GM23338 (cell line): ENCODE data around the gene RNF151. TPM values are rescaled to one million over a fixed set of nuclear protein-coding genes. Genes with fewer than 3 reads are reported as not detected.

Source experiments
- ATAC-seq: fragments of 200-7000 bp; cut with Tn5 transposase; 3 replicates; pipeline ENCODE4 v1.9.1; 2020
- DNase-seq: peaks from one replicate; pipeline ENCODE4 v3.0.0-alpha.2; 2015; ENCODE audit warnings: low spot score
- H2AFZ ChIP-seq: fragments of 200-600 bp; sonication (generic); 2 replicates; pipeline ENCODE4 v1.8.0; 2016; ENCODE audit warnings: antibody characterized with exemption, mild to moderate bottlenecking, moderate library complexity
- H3F3A ChIP-seq: fragments of 200-600 bp; sonication (generic); replicated peaks from 2 replicates; pipeline ENCODE4 v1.8.0; 2017; ENCODE audit warnings: antibody characterized with exemption, mixed run types, low read depth
- H3K27ac ChIP-seq: fragments of 200-600 bp; sonication (generic); 2 replicates; pipeline ENCODE4 v1.6.1; 2016; ENCODE audit warnings: low read depth
- H3K27me3 ChIP-seq: fragments of 200-600 bp; sonication (generic); 2 replicates; pipeline ENCODE4 v1.8.0; 2016; ENCODE audit warnings: mild to moderate bottlenecking, mixed run types, moderate library complexity; ENCODE audit not compliant: insufficient read depth
- H3K36me3 ChIP-seq: fragments of 200-600 bp; sonication (generic); 2 replicates; pipeline ENCODE4 v1.8.0; 2016; ENCODE audit warnings: mild to moderate bottlenecking; ENCODE audit not compliant: insufficient read depth
- H3K4me1 ChIP-seq: fragments of 200-600 bp; sonication (generic); 2 replicates; pipeline ENCODE4 v1.8.0; 2016; ENCODE audit warnings: mild to moderate bottlenecking, moderate library complexity; ENCODE audit not compliant: insufficient read depth
- H3K4me2 ChIP-seq: fragments of 200-600 bp; sonication (generic); 2 replicates; pipeline ENCODE4 v1.7.1; 2017; ENCODE audit warnings: mixed run types
- H3K4me3 ChIP-seq: fragments of 200-600 bp; sonication (generic); 2 replicates; pipeline ENCODE4 v1.6.1; 2016; ENCODE audit warnings: mixed run types
- H3K79me2 ChIP-seq: fragments of 200-600 bp; sonication (generic); replicated peaks from 2 replicates; pipeline ENCODE4 v1.8.0; 2017; ENCODE audit warnings: mild to moderate bottlenecking; ENCODE audit not compliant: insufficient read depth
- H3K9me2 ChIP-seq: fragments of 200-600 bp; sonication (generic); 2 replicates; pipeline ENCODE4 v1.8.0; 2017; ENCODE audit not compliant: insufficient read depth
- H4K20me1 ChIP-seq: fragments of 200-600 bp; sonication (generic); replicated peaks from 2 replicates; pipeline ENCODE4 v1.8.0; 2017; ENCODE audit warnings: mild to moderate bottlenecking; ENCODE audit not compliant: insufficient read depth
- H3K27ac Mint-ChIP-seq: 2 replicates; pipeline ENCODE4 v1.8.0; 2020; ENCODE audit warnings: inconsistent platforms, mild to moderate bottlenecking, moderate library complexity, mixed read lengths
- H3K27me3 Mint-ChIP-seq: 3 replicates; pipeline ENCODE4 v1.8.0; 2022; ENCODE audit warnings: low read depth, mild to moderate bottlenecking, moderate library complexity, mixed read lengths, inconsistent platforms; ENCODE audit not compliant: insufficient read depth, poor library complexity
- H3K36me3 Mint-ChIP-seq: 3 replicates; pipeline ENCODE4 v1.8.0; 2021; ENCODE audit warnings: low read depth, mild to moderate bottlenecking, inconsistent platforms, moderate library complexity, mixed read lengths
- H3K4me1 Mint-ChIP-seq: 3 replicates; pipeline ENCODE4 v1.8.0; 2020; ENCODE audit warnings: mild to moderate bottlenecking, inconsistent platforms, mixed read lengths
- H3K4me3 Mint-ChIP-seq: 3 replicates; pipeline ENCODE4 v1.8.0; 2021; ENCODE audit warnings: moderate library complexity, mild to moderate bottlenecking, inconsistent platforms, mixed read lengths
- H3K9me3 Mint-ChIP-seq: 3 replicates; pipeline ENCODE4 v1.8.0; 2020; ENCODE audit warnings: moderate library complexity, mild to moderate bottlenecking, inconsistent platforms, mixed read lengths
- CREB1 ChIP-seq: fragments of 250-450 bp; sonication (Bioruptor Pico); IDR thresholded peaks from 2 replicates; pipeline ENCODE4 v1.5.0; 2020; ENCODE audit warnings: low read depth, mild to moderate bottlenecking, moderate library complexity
- EZH2 ChIP-seq: fragments of 200-600 bp; sonication (generic); IDR thresholded peaks from one replicate; pipeline ENCODE4 v1.8.0; 2017; ENCODE audit warnings: antibody characterized with exemption, mild to moderate bottlenecking, low read depth; ENCODE audit not compliant: unreplicated experiment
- EZH2phosphoT487 ChIP-seq: fragments of 200-600 bp; sonication (generic); IDR thresholded peaks from one replicate; pipeline ENCODE4 v1.8.1; 2018; ENCODE audit warnings: antibody characterized with exemption; ENCODE audit not compliant: unreplicated experiment
- JUNB ChIP-seq: IDR thresholded peaks from one replicate; pipeline ENCODE4 v1.6.1; 2016; ENCODE audit warnings: antibody characterized with exemption; ENCODE audit not compliant: unreplicated experiment
- NANOG ChIP-seq: IDR thresholded peaks from 2 replicates; pipeline ENCODE4 v1.6.1; 2016; ENCODE audit warnings: antibody characterized with exemption, borderline replicate concordance
- POLR2AphosphoS5 ChIP-seq: IDR thresholded peaks from 2 replicates; pipeline ENCODE4 v1.6.1; 2016; ENCODE audit warnings: antibody characterized with exemption, low read depth
- STAT1 ChIP-seq: IDR thresholded peaks from one replicate; pipeline ENCODE4 v1.6.1; 2016; ENCODE audit warnings: antibody characterized with exemption; ENCODE audit not compliant: unreplicated experiment
- ZNF114 ChIP-seq: fragments of 250-450 bp; sonication (Bioruptor Pico); IDR thresholded peaks from 2 replicates; pipeline ENCODE4 v1.5.0; 2020; ENCODE audit warnings: mild to moderate bottlenecking, moderate library complexity
- ZNF331 ChIP-seq: fragments of 250-450 bp; sonication (Bioruptor Pico); IDR thresholded peaks from 2 replicates; pipeline ENCODE4 v1.5.0; 2020; ENCODE audit warnings: low read depth, mild to moderate bottlenecking, moderate library complexity
- polyA plus RNA-seq: library from polyadenylated mRNA; unstranded; fragments of >200 nt; fragmentation: Nextera tagmentation; extraction: Ambion mirVana; gene quantifications from 2 replicates; pipeline ENCODE4 v1.2.1, GENCODE V29; 2016
- total RNA-seq: library from RNA; depleted of rRNA; stranded (reverse); fragments of >200 nt; shearing (Covaris generic); gene quantifications from 2 replicates; pipeline ENCODE4 v1.2.3, GENCODE V29; 2014
- TF ChIP-seq, protein P1 (sequence below): fragments of 250-450 bp; sonication (Bioruptor Pico); IDR thresholded peaks from 2 replicates; pipeline ENCODE4 v1.5.0; 2020; ENCODE audit warnings: mild to moderate bottlenecking, moderate library complexity
- TF ChIP-seq, protein P2 (sequence below): IDR thresholded peaks from 2 replicates; pipeline ENCODE4 v1.6.1; 2016; ENCODE audit warnings: antibody characterized with exemption
- TF ChIP-seq, protein P3 (sequence below), 2 experiments: fragments of 200-600 bp in 1 of 2; sonication (generic) in 1 of 2; conservative IDR thresholded peaks; 2 replicates each; pipeline versions ENCODE4 v1.5.1 to v1.6.1; 2016 to 2017; ENCODE audit warnings: antibody characterized with exemption in 2 of 2, low read depth in 2 of 2, mild to moderate bottlenecking in 2 of 2, moderate library complexity in 1 of 2
- TF ChIP-seq, protein P4 (sequence below): IDR thresholded peaks from one replicate; pipeline ENCODE4 v1.6.1; 2018; ENCODE audit warnings: antibody characterized with exemption; ENCODE audit not compliant: unreplicated experiment

RNF151 gene
- total and polyA plus RNA-seq, 2 experiments from 2014 or later: not detected

DNA sequence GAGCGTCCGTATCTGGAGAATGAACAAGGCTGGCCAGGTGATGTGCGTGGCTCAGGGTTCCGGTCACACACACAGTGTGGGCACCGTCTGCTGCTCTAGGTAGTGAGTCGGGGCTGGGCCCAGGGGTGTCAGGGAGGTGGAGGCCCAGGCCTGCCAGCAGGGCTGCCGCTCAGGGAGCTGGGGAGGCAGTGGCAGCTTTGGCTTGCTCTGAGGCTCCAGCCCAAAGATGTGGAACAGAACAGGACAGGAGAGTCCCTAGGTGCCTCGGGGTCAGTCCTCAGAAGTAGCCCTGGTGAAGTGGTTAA lies 9.5 kb downstream of the RNF151 start:
- H3K27ac Mint-ChIP-seq: no peak overlapping the region
- H3K4me3 Mint-ChIP-seq: no peak overlapping the region
- Histone ChIP-seq H3K79me2 (peaks cover 19% of the 10 kb centered on the region), H2AFZ (no peak overlapping the region), H3F3A (peaks cover 13% of the 10 kb centered on the region; the same call in 1 of the 2 replicates), H3K4me1 (peaks cover 18% of the 10 kb centered on the region), H3K27ac (no peak overlapping the region), H3K36me3 (no peaks in the 10 kb centered on the region), H3K4me3 (no peak overlapping the region), H3K9me2 (no peaks in the 10 kb centered on the region), H3K27me3 (peaks cover 15% of the 10 kb centered on the region), H4K20me1 (no peaks in the 10 kb centered on the region; the same call in 1 of the 2 replicates), H3K4me2 (no peak overlapping the region)
- H3K27me3 Mint-ChIP-seq: peaks cover 31% of the 10 kb centered on the region
- ATAC-seq (no peak), DNase-seq (no peak)
- TF ChIP-seq, protein P1, sequence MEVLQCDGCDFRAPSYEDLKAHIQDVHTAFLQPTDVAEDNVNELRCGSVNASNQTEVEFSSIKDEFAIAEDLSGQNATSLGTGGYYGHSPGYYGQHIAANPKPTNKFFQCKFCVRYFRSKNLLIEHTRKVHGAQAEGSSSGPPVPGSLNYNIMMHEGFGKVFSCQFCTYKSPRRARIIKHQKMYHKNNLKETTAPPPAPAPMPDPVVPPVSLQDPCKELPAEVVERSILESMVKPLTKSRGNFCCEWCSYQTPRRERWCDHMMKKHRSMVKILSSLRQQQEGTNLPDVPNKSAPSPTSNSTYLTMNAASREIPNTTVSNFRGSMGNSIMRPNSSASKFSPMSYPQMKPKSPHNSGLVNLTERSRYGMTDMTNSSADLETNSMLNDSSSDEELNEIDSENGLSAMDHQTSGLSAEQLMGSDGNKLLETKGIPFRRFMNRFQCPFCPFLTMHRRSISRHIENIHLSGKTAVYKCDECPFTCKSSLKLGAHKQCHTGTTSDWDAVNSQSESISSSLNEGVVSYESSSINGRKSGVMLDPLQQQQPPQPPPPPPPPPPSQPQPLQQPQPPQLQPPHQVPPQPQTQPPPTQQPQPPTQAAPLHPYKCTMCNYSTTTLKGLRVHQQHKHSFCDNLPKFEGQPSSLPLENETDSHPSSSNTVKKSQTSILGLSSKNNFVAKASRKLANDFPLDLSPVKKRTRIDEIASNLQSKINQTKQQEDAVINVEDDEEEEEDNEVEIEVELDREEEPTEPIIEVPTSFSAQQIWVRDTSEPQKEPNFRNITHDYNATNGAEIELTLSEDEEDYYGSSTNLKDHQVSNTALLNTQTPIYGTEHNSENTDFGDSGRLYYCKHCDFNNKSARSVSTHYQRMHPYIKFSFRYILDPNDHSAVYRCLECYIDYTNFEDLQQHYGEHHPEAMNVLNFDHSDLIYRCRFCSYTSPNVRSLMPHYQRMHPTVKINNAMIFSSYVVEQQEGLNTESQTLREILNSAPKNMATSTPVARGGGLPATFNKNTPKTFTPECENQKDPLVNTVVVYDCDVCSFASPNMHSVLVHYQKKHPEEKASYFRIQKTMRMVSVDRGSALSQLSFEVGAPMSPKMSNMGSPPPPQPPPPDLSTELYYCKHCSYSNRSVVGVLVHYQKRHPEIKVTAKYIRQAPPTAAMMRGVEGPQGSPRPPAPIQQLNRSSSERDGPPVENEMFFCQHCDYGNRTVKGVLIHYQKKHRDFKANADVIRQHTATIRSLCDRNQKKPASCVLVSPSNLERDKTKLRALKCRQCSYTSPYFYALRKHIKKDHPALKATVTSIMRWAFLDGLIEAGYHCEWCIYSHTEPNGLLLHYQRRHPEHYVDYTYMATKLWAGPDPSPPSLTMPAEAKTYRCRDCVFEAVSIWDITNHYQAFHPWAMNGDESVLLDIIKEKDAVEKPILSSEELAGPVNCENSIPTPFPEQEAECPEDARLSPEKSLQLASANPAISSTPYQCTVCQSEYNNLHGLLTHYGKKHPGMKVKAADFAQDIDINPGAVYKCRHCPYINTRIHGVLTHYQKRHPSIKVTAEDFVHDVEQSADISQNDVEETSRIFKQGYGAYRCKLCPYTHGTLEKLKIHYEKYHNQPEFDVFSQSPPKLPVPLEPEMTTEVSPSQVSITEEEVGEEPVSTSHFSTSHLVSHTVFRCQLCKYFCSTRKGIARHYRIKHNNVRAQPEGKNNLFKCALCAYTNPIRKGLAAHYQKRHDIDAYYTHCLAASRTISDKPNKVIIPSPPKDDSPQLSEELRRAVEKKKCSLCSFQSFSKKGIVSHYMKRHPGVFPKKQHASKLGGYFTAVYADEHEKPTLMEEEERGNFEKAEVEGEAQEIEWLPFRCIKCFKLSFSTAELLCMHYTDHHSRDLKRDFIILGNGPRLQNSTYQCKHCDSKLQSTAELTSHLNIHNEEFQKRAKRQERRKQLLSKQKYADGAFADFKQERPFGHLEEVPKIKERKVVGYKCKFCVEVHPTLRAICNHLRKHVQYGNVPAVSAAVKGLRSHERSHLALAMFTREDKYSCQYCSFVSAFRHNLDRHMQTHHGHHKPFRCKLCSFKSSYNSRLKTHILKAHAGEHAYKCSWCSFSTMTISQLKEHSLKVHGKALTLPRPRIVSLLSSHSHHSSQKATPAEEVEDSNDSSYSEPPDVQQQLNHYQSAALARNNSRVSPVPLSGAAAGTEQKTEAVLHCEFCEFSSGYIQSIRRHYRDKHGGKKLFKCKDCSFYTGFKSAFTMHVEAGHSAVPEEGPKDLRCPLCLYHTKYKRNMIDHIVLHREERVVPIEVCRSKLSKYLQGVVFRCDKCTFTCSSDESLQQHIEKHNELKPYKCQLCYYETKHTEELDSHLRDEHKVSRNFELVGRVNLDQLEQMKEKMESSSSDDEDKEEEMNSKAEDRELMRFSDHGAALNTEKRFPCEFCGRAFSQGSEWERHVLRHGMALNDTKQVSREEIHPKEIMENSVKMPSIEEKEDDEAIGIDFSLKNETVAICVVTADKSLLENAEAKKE (CRISPR knock-in tag): no peak
- TF ChIP-seq, protein P2, sequence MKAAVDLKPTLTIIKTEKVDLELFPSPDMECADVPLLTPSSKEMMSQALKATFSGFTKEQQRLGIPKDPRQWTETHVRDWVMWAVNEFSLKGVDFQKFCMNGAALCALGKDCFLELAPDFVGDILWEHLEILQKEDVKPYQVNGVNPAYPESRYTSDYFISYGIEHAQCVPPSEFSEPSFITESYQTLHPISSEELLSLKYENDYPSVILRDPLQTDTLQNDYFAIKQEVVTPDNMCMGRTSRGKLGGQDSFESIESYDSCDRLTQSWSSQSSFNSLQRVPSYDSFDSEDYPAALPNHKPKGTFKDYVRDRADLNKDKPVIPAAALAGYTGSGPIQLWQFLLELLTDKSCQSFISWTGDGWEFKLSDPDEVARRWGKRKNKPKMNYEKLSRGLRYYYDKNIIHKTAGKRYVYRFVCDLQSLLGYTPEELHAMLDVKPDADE: no peak
- no peak for TF ChIP-seq CREB1 (CRISPR knock-in tag)
- no peak for TF ChIP-seq NANOG
- TF ChIP-seq JUNB: no peak
- no peak for TF ChIP-seq POLR2AphosphoS5
- no peak for TF ChIP-seq EZH2
- no peak for TF ChIP-seq ZNF331 (CRISPR knock-in tag)
- TF ChIP-seq, protein P3, sequence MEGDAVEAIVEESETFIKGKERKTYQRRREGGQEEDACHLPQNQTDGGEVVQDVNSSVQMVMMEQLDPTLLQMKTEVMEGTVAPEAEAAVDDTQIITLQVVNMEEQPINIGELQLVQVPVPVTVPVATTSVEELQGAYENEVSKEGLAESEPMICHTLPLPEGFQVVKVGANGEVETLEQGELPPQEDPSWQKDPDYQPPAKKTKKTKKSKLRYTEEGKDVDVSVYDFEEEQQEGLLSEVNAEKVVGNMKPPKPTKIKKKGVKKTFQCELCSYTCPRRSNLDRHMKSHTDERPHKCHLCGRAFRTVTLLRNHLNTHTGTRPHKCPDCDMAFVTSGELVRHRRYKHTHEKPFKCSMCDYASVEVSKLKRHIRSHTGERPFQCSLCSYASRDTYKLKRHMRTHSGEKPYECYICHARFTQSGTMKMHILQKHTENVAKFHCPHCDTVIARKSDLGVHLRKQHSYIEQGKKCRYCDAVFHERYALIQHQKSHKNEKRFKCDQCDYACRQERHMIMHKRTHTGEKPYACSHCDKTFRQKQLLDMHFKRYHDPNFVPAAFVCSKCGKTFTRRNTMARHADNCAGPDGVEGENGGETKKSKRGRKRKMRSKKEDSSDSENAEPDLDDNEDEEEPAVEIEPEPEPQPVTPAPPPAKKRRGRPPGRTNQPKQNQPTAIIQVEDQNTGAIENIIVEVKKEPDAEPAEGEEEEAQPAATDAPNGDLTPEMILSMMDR (conservative IDR thresholded peaks at IDR 0.05; ENCODE audit: low read depth in 2 of 2): no peak
- TF ChIP-seq EZH2phosphoT487: no peak
- TF ChIP-seq ZNF114 (CRISPR knock-in tag): no peak
- TF ChIP-seq, protein P4, sequence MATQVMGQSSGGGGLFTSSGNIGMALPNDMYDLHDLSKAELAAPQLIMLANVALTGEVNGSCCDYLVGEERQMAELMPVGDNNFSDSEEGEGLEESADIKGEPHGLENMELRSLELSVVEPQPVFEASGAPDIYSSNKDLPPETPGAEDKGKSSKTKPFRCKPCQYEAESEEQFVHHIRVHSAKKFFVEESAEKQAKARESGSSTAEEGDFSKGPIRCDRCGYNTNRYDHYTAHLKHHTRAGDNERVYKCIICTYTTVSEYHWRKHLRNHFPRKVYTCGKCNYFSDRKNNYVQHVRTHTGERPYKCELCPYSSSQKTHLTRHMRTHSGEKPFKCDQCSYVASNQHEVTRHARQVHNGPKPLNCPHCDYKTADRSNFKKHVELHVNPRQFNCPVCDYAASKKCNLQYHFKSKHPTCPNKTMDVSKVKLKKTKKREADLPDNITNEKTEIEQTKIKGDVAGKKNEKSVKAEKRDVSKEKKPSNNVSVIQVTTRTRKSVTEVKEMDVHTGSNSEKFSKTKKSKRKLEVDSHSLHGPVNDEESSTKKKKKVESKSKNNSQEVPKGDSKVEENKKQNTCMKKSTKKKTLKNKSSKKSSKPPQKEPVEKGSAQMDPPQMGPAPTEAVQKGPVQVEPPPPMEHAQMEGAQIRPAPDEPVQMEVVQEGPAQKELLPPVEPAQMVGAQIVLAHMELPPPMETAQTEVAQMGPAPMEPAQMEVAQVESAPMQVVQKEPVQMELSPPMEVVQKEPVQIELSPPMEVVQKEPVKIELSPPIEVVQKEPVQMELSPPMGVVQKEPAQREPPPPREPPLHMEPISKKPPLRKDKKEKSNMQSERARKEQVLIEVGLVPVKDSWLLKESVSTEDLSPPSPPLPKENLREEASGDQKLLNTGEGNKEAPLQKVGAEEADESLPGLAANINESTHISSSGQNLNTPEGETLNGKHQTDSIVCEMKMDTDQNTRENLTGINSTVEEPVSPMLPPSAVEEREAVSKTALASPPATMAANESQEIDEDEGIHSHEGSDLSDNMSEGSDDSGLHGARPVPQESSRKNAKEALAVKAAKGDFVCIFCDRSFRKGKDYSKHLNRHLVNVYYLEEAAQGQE: no peak
- TF ChIP-seq STAT1: no peak
- H3K36me3 Mint-ChIP-seq: peaks cover 16% of the 10 kb centered on the region
- H3K4me1 Mint-ChIP-seq: peaks cover 14% of the 10 kb centered on the region
- peaks cover 3% of the 10 kb centered on the region; the same call in 1 of the 3 replicates for H3K9me3 Mint-ChIP-seq
